Pulmonary artery endothelial cell (primary cell): ENCODE measurements around the gene KHDC1. TPM values are rescaled to one million over a fixed set of nuclear protein-coding genes. Genes with fewer than 3 reads are reported as not detected.

Experiments
- total RNA-seq: library from RNA; depleted of rRNA; stranded (reverse); fragments of >200 nt; gene quantifications from 2 replicates; pipeline ENCODE4 v1.2.3, GENCODE V29; 2014

Gene KHDC1
- total RNA-seq, 1 donor from 2014 or later, result 0.59 TPM

Other genes with a start within 250 kb of the KHDC1 start
- not detected in 2 replicates for gene KHDC1L, start 37.7 kb downstream of the KHDC1 start, total RNA-seq
- gene DPPA5, start 91.1 kb upstream of the KHDC1 start, total RNA-seq, result not detected in 2 replicates
- not detected in 2 replicates for gene KHDC3L, start 99.5 kb upstream of the KHDC1 start, total RNA-seq
- not detected in 2 replicates for gene OOEP, start 106.7 kb upstream of the KHDC1 start, total RNA-seq
- gene DDX43, start 131.6 kb upstream of the KHDC1 start, total RNA-seq, result 0.14 and 0.33 TPM in 2 replicates
- gene CGAS, start 189.1 kb upstream of the KHDC1 start, total RNA-seq, result 4.8 and 9.6 TPM in 2 replicates
- 23.4 and 33.5 TPM in 2 replicates for gene MTO1, start 198.5 kb upstream of the KHDC1 start, total RNA-seq